Measurements from ENCODE around the gene MXRA7. TPM values are rescaled to one million over a fixed set of nuclear protein-coding genes. Genes with fewer than 3 reads are reported as not detected.

The MXRA7 gene
- total and polyA plus RNA-seq, 9 donors, result 107 to 759 (median 187) TPM

GRCh38 chr17:76688165-76688622, 22.6 kb downstream of the MXRA7 start:
- Histone ChIP-seq H3K4me1 (ENCODE audit: insufficient read depth) (peaks cover 24% of the 10 kb centered on the region), H3K27me3 (no peaks in the 10 kb centered on the region), H3K36me3 (no peaks in the 10 kb centered on the region), H3K27ac (peak overlapping the region; percentile 46 to 71), H3K9me3 (no peaks in the 10 kb centered on the region), H3K4me3 (no peak overlapping the region)
- TF ChIP-seq, protein P1, sequence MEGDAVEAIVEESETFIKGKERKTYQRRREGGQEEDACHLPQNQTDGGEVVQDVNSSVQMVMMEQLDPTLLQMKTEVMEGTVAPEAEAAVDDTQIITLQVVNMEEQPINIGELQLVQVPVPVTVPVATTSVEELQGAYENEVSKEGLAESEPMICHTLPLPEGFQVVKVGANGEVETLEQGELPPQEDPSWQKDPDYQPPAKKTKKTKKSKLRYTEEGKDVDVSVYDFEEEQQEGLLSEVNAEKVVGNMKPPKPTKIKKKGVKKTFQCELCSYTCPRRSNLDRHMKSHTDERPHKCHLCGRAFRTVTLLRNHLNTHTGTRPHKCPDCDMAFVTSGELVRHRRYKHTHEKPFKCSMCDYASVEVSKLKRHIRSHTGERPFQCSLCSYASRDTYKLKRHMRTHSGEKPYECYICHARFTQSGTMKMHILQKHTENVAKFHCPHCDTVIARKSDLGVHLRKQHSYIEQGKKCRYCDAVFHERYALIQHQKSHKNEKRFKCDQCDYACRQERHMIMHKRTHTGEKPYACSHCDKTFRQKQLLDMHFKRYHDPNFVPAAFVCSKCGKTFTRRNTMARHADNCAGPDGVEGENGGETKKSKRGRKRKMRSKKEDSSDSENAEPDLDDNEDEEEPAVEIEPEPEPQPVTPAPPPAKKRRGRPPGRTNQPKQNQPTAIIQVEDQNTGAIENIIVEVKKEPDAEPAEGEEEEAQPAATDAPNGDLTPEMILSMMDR (IDR thresholded peaks at IDR 0.05), result peak in 1 of 3 donors; percentile 25
- TF ChIP-seq POLR2A (IDR thresholded peaks at IDR 0.05) (no peak), EP300 (IDR thresholded peaks at IDR 0.05) (no peak)
- WGBS, 3 donors, result 22 to 42% (median 25%) methylated on average over 11 of the region's 11 CpGs
- intact Hi-C loops (cut with DNase I), result loop anchor here in 1 of 4 donors (5.0 to 10.0 kb wide), 2 partner anchors 34 to 163 kb away; no protein-coding TSS in a partner anchor
- peak in 4 of 5 donors; percentile 53 to 82 (median 66) for DNase-seq

- 28 to 29% (median 29%) methylated on average over 26 of the region's 26 CpGs for WGBS, 3 donors
- TF ChIP-seq, protein P1 (IDR thresholded peaks at IDR 0.05), result no peak
- TF ChIP-seq EP300 (IDR thresholded peaks at IDR 0.05), result no peak
- TF ChIP-seq POLR2A (IDR thresholded peaks at IDR 0.05), result no peak
- intact Hi-C loops (cut with DNase I), result loop anchor here in 1 of 4 donors (5.0 to 10.0 kb wide), 2 partner anchors 35 to 163 kb away; no protein-coding TSS in a partner anchor
- peaks cover 28% of the 10 kb centered on the region for H3K4me1 ChIP-seq (ENCODE audit: insufficient read depth)
- H3K27ac ChIP-seq, result peak overlapping the region; percentile 46 to 71
- H3K27me3 ChIP-seq, result no peaks in the 10 kb centered on the region
- peak in 4 of 5 donors; percentile 42 to 72 (median 64) for DNase-seq
- H3K9me3 ChIP-seq, result no peaks in the 10 kb centered on the region
- no peak overlapping the region for H3K4me3 ChIP-seq
- no peaks in the 10 kb centered on the region for H3K36me3 ChIP-seq
These were observed 23.2 kb downstream of the MXRA7 start for GRCh38 chr17:76687298-76688164.

- H3K27ac ChIP-seq, result peak overlapping the region in 1 of 2 donors; percentile 71
- 75 to 81% (median 78%) methylated on average over 15 of the region's 15 CpGs for WGBS, 3 donors
- no peak for TF ChIP-seq POLR2A (IDR thresholded peaks at IDR 0.05)
- TF ChIP-seq, protein P1 (IDR thresholded peaks at IDR 0.05), result no peak
- no peak for TF ChIP-seq EP300 (IDR thresholded peaks at IDR 0.05)
- no peaks in the 10 kb centered on the region for H3K9me3 ChIP-seq
- H3K27me3 ChIP-seq, result no peaks in the 10 kb centered on the region
- no peaks in the 10 kb centered on the region for H3K36me3 ChIP-seq
- DNase-seq, result peak in 3 of 5 donors; percentile 17 to 51 (median 23)
- peaks cover 33% of the 10 kb centered on the region for H3K4me1 ChIP-seq (ENCODE audit: insufficient read depth)
- no peak overlapping the region for H3K4me3 ChIP-seq
- intact Hi-C loops (cut with DNase I), result loop anchor here in 1 of 4 donors (5.0 to 10.0 kb wide), 2 partner anchors 36 to 162 kb away; no protein-coding TSS in a partner anchor
These were observed 24.0 kb downstream of the MXRA7 start for GRCh38 chr17:76686538-76687297.

GRCh38 chr17:76685846-76686245, 24.9 kb downstream of the MXRA7 start:
- peak in 1 of 5 donors; percentile 28 for DNase-seq
- Histone ChIP-seq H3K27me3 (no peaks in the 10 kb centered on the region), H3K4me1 (ENCODE audit: insufficient read depth) (peaks cover 36% of the 10 kb centered on the region), H3K9me3 (no peaks in the 10 kb centered on the region), H3K36me3 (no peaks in the 10 kb centered on the region), H3K4me3 (no peak overlapping the region), H3K27ac (no peak overlapping the region)
- intact Hi-C loops (cut with DNase I), result loop anchor here in 1 of 4 donors (5.0 to 10.0 kb wide), 2 partner anchors 36 to 161 kb away; no protein-coding TSS in a partner anchor
- TF ChIP-seq, protein P1 (IDR thresholded peaks at IDR 0.05), result no peak
- no peak for TF ChIP-seq EP300 (IDR thresholded peaks at IDR 0.05)
- TF ChIP-seq POLR2A (IDR thresholded peaks at IDR 0.05), result no peak
- WGBS, 3 donors, result 75 to 86% (median 81%) methylated on average over 8 of the region's 8 CpGs
